Thyroid gland (tissue), 4 donors: ENCODE measurements around the gene ZSCAN25. TPM values are rescaled to one million over a fixed set of nuclear protein-coding genes. Genes with fewer than 3 reads are reported as not detected.
"Not testable (repeated sequence)": the region's sequence is repeated elsewhere in the genome, so short reads cannot be mapped to it uniquely, and the experiment has no call there.

ENCODE experiments used
- DNase-seq, 2 donors: peaks; one replicate each; pipeline ENCODE4 v3.0.0-alpha.2; 2019
- H3K27ac ChIP-seq, 3 donors: fragments of 200-600 bp; sonication (generic); 1 replicate in 2 of 3; 2 replicates in 1 of 3; pipeline ENCODE4 v1.5.1; 2016 to 2019; ENCODE audit warnings: mild to moderate bottlenecking in 1 of 3, moderate library complexity in 1 of 3
- H3K27me3 ChIP-seq: fragments of 200-600 bp; sonication (generic); one replicate; pipeline ENCODE4 v1.5.1; 2019
- H3K36me3 ChIP-seq, 2 donors: fragments of 200-600 bp; sonication (generic); one replicate each; pipeline ENCODE4 v1.5.1; 2016 to 2019
- H3K4me1 ChIP-seq, 2 donors: fragments of 200-600 bp; sonication (generic); one replicate each; pipeline ENCODE4 v1.5.1; 2017 to 2019
- H3K4me3 ChIP-seq, 3 donors: fragments of 200-600 bp; sonication (generic); replicated peaks in 1 of 3; 1 replicate in 2 of 3; 2 replicates in 1 of 3; pipeline ENCODE4 v1.5.1; 2016; ENCODE audit warnings: mild to moderate bottlenecking in 1 of 3
- H3K9me3 ChIP-seq: fragments of 200-600 bp; sonication (generic); one replicate; pipeline ENCODE4 v1.5.1; 2017
- POLR2A ChIP-seq, 2 donors: fragments of 450-650 bp; IDR thresholded peaks; one replicate each; pipeline ENCODE4 v1.6.1; 2017; ENCODE audit warnings: antibody characterized with exemption in 2 of 2, mild to moderate bottlenecking in 2 of 2, moderate library complexity in 1 of 2
- WGBS, 2 donors: methylation state at CpG; one replicate each; pipeline ENCODE4 v1.1.5; 2017; 5-methylcytosine and 5-hydroxymethylcytosine counted together
- intact Hi-C: fragments of 100-400 bp; cut with DNase I; formaldehyde crosslinking; loops from one replicate; pipeline ENCODE4 v1.15.1; 2023
- total RNA-seq, 4 donors: library from RNA; depleted of rRNA; stranded (reverse); fragments of >200 nt; gene quantifications; one replicate each; pipeline ENCODE4 v1.2.3, GENCODE V29; 2016
- TF ChIP-seq, protein P1 (sequence below), 6 experiments: fragments of 200-600 bp in 3 of 6; fragments of 450-650 bp in 3 of 6; sonication (generic) in 3 of 6; IDR thresholded peaks; one replicate each; pipeline ENCODE4 v1.5.1; 2016 to 2019; ENCODE audit warnings: antibody characterized with exemption in 6 of 6, mild to moderate bottlenecking in 2 of 6, inconsistent platforms in 1 of 6, moderate library complexity in 1 of 6

Gene ZSCAN25
- total RNA-seq, 4 donors from 2014 or later: 17.5 to 32.4 (median 23.8) TPM

DNA sequence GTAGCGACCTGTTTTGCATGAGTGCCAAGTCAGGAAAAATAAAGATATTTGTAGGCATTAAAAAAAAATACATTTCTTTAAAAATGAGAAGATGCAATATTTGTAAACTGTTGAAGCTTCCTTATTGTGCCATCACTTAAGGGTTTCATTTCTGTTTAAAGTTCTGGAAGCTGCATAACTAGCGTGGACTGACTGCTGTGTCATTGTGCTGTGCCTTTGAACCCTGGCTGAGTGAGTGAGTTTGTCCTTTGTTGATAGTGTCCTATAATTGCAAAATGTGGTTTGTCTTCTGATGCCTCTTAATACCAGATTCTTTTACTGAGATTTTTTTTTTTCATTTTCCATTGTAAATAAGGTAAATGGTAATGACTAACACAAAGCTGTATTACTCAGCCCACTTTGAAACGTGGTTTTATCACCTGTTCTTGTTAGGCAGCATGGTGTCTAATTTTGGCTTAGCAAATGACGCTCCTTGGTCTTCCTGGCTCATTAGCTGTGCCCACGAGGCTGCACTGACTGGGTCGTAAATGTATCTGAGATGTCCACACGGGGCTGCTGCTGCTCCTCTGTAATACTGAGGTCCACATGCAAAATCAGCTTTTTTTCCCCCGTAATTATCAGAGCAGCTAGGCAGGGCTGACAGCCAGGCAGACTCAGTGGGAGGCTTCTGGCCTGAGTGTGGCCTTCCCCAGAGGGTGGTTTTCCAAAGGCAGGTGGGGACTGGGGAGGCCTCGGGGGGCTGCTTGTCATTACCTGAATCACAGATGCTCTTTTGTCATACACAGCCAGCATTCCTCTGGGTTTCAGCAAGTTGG is 14.8 kb downstream of the ZSCAN25 start:
- Histone ChIP-seq H3K27ac (no peak overlapping the region), H3K36me3 (peaks cover 30 to 45% of the 10 kb centered on the region in 2 donors)
- WGBS, 2 donors: 64 to 69% methylated on average over 9 of the region's 9 CpGs

DNA sequence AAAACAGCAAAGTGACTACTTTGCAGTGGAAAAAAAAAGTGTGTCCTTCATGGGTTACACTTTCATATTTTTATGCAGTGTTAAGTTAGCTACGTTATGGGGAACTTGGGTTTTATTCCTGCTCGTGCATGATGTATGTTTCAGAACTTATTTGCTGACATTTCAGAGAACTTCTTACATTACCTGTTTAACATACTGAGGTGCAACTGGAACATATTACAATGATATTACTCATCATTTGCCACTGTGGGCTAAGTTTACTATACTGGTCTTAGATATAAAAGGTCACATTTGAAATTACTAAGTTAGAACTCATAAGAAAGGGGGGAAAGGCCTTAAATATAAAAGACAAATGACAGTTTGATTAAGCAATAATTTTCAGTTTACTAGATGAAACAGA is 20.7 kb downstream of the ZSCAN25 start:
- intact Hi-C loops, H3K4me3 ChIP-seq, H3K4me1 ChIP-seq, H3K27me3 ChIP-seq, H3K36me3 ChIP-seq, H3K27ac ChIP-seq, H3K9me3 ChIP-seq, DNase-seq: not testable (repeated sequence)
- 84% methylated on average over 2 of the region's 2 CpGs for WGBS, 2 donors

More for the DNA sequence above, 14.8 kb downstream of the ZSCAN25 start:
- DNase-seq: no peak
- no peaks in the 10 kb centered on the region for H3K27me3 ChIP-seq
- H3K4me3 ChIP-seq: no peak overlapping the region
- intact Hi-C loops: no loop called here
- peaks cover 0 to 3% of the 10 kb centered on the region in 2 donors for H3K4me1 ChIP-seq
- TF ChIP-seq, protein P1, sequence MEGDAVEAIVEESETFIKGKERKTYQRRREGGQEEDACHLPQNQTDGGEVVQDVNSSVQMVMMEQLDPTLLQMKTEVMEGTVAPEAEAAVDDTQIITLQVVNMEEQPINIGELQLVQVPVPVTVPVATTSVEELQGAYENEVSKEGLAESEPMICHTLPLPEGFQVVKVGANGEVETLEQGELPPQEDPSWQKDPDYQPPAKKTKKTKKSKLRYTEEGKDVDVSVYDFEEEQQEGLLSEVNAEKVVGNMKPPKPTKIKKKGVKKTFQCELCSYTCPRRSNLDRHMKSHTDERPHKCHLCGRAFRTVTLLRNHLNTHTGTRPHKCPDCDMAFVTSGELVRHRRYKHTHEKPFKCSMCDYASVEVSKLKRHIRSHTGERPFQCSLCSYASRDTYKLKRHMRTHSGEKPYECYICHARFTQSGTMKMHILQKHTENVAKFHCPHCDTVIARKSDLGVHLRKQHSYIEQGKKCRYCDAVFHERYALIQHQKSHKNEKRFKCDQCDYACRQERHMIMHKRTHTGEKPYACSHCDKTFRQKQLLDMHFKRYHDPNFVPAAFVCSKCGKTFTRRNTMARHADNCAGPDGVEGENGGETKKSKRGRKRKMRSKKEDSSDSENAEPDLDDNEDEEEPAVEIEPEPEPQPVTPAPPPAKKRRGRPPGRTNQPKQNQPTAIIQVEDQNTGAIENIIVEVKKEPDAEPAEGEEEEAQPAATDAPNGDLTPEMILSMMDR (IDR thresholded peaks at IDR 0.05): no peak
- TF ChIP-seq POLR2A (IDR thresholded peaks at IDR 0.05): no peak
- no peaks in the 10 kb centered on the region for H3K9me3 ChIP-seq

DNA sequence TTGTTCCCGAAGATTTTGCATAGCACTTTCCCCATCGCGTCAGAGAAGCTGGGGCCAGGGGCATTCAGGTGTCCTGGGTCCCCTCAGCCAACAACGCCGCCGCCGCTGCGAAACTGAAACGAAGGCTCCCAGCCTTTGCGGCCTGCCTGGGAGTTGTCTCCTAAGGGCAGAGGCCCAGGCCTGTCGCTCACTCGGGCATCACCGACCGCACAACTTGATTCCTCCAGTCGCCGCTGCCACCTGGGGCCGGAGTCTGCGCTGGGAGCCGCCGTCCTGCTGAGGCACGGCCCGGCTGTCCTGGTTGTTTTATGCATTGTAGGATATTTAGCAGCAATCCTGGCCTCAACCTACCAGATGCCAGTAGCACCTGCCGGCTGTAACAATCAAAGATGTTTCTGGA is 22.0 kb downstream of the ZSCAN25 start:
- TF ChIP-seq POLR2A (IDR thresholded peaks at IDR 0.05): no peak
- TF ChIP-seq, protein P1 (IDR thresholded peaks at IDR 0.05): no peak
- H3K9me3 ChIP-seq: no peaks in the 10 kb centered on the region
- H3K36me3 ChIP-seq: no peaks in the 10 kb centered on the region
- intact Hi-C loops: no loop called here
- WGBS, 2 donors: 96% methylated on average over 23 of the region's 23 CpGs
- no peak overlapping the region for H3K27ac ChIP-seq
- H3K4me3 ChIP-seq: no peak overlapping the region
- no peak for DNase-seq
- peaks cover 0 to 3% of the 10 kb centered on the region in 2 donors for H3K4me1 ChIP-seq
- no peaks in the 10 kb centered on the region for H3K27me3 ChIP-seq

DNA sequence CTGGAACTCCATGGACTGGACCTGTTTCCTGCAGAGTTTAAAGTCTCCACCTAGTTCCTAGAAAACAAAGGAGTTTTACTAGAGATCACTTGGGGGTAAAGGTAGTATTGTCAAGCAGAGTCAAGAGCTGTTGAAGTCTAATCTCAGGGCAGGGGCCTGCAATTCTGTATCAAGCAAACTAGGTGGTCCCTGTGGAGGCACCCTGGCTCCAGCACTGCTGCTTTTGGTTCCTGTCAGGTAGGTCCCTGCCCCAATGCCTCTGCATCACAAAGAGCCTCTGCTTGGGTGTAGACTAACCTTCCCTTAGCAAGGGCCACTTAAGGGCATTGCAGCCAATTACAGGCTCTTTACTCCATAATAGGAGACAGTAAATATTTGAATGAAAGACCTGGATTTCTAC is 22.5 kb downstream of the ZSCAN25 start:
- Histone ChIP-seq H3K4me3 (no peak overlapping the region), H3K36me3 (no peaks in the 10 kb centered on the region), H3K4me1 (peaks cover 0 to 3% of the 10 kb centered on the region in 2 donors), H3K27me3 (no peaks in the 10 kb centered on the region), H3K9me3 (no peaks in the 10 kb centered on the region), H3K27ac (no peak overlapping the region)
- TF ChIP-seq POLR2A (IDR thresholded peaks at IDR 0.05): no peak
- intact Hi-C loops: no loop called here
- no peak for DNase-seq

DNA sequence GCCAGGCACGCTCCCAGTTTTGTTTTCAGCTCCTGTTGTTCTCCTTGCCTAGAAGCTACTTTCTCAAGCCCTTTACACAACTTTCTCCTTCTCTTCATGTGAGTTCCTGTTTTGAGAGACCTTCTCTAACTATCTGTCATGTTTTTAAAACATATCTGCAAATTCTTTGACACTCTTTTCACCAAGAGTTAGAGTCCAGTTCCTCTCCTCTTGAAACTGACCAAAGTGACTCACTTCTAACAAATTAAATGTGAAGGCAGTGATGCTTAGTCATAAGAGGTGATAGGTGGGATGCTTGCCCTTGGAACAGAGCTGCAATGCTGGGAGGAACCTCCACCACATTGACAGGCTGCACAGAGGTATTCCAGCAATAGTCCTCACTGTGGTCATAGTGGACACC is 25.3 kb downstream of the ZSCAN25 start:
- TF ChIP-seq, protein P1 (IDR thresholded peaks at IDR 0.05): no peak
- TF ChIP-seq POLR2A (IDR thresholded peaks at IDR 0.05): no peak
- no peaks in the 10 kb centered on the region for H3K36me3 ChIP-seq

DNA sequence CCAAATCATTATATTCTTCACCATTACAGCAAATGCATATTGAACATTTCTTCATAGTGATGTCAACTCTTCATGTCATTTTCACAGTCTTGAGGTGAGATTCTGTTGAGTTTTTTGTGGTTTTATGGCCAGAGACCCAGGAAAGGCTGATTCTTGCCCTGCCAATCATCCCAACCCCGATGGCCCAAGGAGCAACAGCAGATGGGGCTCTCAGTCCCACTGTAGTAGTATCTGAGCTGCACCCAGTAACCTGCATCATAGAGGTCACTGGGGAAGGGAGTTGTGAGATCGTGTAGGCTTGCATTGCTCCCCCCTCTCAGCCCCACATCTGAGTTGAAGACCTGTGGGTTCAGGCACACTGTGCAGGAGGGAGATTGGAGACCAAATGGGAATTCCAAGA is 26.7 kb downstream of the ZSCAN25 start:
- intact Hi-C loops: no loop called here
- H3K9me3 ChIP-seq: no peaks in the 10 kb centered on the region
- TF ChIP-seq POLR2A (IDR thresholded peaks at IDR 0.05): no peak
- TF ChIP-seq, protein P1 (IDR thresholded peaks at IDR 0.05): no peak
- no peaks in the 10 kb centered on the region for H3K36me3 ChIP-seq
- H3K27ac ChIP-seq: no peak overlapping the region
- H3K4me3 ChIP-seq: no peak overlapping the region
- H3K4me1 ChIP-seq: no peaks in the 10 kb centered on the region
- DNase-seq: no peak
- 94 to 98% methylated on average over 2 of the region's 2 CpGs for WGBS, 2 donors
- H3K27me3 ChIP-seq: no peaks in the 10 kb centered on the region

More for the DNA sequence above, 25.3 kb downstream of the ZSCAN25 start:
- no peak overlapping the region for H3K4me3 ChIP-seq
- H3K4me1 ChIP-seq: no peaks in the 10 kb centered on the region
- WGBS, 2 donors: 98% methylated on average over 1 of the region's 1 CpG
- DNase-seq: no peak
- H3K27me3 ChIP-seq: no peaks in the 10 kb centered on the region
- H3K9me3 ChIP-seq: no peaks in the 10 kb centered on the region
- intact Hi-C loops: no loop called here
- H3K27ac ChIP-seq: no peak overlapping the region
